Naive thymus-derived CD4-positive, alpha-beta T cell (primary cell): ENCODE results near the gene EFCAB12. TPM values are rescaled to one million over a fixed set of nuclear protein-coding genes. Genes with fewer than 3 reads are reported as not detected.

Source experiments
- ATAC-seq: fragments of 150-1000 bp; cut with Tn5 transposase; 2 replicates; pipeline ENCODE4 v1.10.0; 2021; ENCODE audit warnings: mild to moderate bottlenecking, moderate library complexity
- CTCF ChIA-PET: fragments of 350-600 bp; sonication (Branson Sonifier 250); formaldehyde crosslinking; loops from one replicate; lab custom pipeline; 2021; ENCODE audit warnings: antibody characterized with exemption; lab: Charles Lee
- POLR2A ChIA-PET: fragments of 350-600 bp; sonication (Branson Sonifier 250); formaldehyde crosslinking; loops from one replicate; lab custom pipeline; 2021; ENCODE audit warnings: antibody characterized with exemption, inconsistent platforms; lab: Charles Lee
- DNase-seq, 9 donors: peaks; one replicate each; pipeline versions ENCODE4 v3.0.0 to v3.0.0-alpha.2; 2020 to 2022; ENCODE audit warnings: mixed read lengths in 1 of 9
- H3K27ac ChIP-seq: one replicate; pipeline ENCODE4 v1.7.0; 2013; ENCODE audit warnings: mild to moderate bottlenecking, low read depth, low read length, moderate library complexity
- H3K27me3 ChIP-seq, 2 donors: one replicate each; pipeline ENCODE4 v1.7.0; 2013; ENCODE audit warnings: low read length in 2 of 2, mild to moderate bottlenecking in 2 of 2, moderate library complexity in 2 of 2; ENCODE audit not compliant: control insufficient read depth in 2 of 2, insufficient read depth in 2 of 2
- H3K36me3 ChIP-seq, 3 experiments: 1 replicate in 2 of 3; 2 replicates in 1 of 3; pipeline ENCODE4 v1.7.0; 2013; ENCODE audit warnings: low read length in 3 of 3, mild to moderate bottlenecking in 3 of 3, moderate library complexity in 1 of 3; ENCODE audit not compliant: insufficient read depth in 3 of 3, control insufficient read depth in 2 of 3
- H3K4me1 ChIP-seq, 2 donors: one replicate each; pipeline ENCODE4 v1.7.0; 2013; ENCODE audit warnings: low read length in 2 of 2, mild to moderate bottlenecking in 2 of 2, moderate library complexity in 1 of 2; ENCODE audit not compliant: control insufficient read depth in 2 of 2, insufficient read depth in 2 of 2
- H3K4me3 ChIP-seq: 2 replicates; pipeline ENCODE4 v1.7.0; 2013; ENCODE audit warnings: mild to moderate bottlenecking, low read length
- H3K9me3 ChIP-seq, 3 experiments: 1 replicate in 2 of 3; 2 replicates in 1 of 3; pipeline ENCODE4 v1.7.0; 2013; ENCODE audit warnings: low read length in 3 of 3; ENCODE audit not compliant: control insufficient read depth in 2 of 3
- H3K27ac Mint-ChIP-seq, 9 donors: one replicate each; pipeline ENCODE4 v1.8.0; 2020 to 2022; ENCODE audit warnings: mixed read lengths in 9 of 9, mild to moderate bottlenecking in 8 of 9, moderate library complexity in 5 of 9, inconsistent platforms in 2 of 9
- H3K27me3 Mint-ChIP-seq, 5 donors: one replicate each; pipeline ENCODE4 v1.8.0; 2021 to 2022; ENCODE audit warnings: mixed read lengths in 5 of 5, mild to moderate bottlenecking in 1 of 5
- H3K36me3 Mint-ChIP-seq, 5 donors: one replicate each; pipeline ENCODE4 v1.8.0; 2020 to 2022; ENCODE audit warnings: mixed read lengths in 5 of 5, mild to moderate bottlenecking in 3 of 5, inconsistent platforms in 1 of 5
- H3K4me1 Mint-ChIP-seq, 7 donors: one replicate each; pipeline ENCODE4 v1.8.0; 2020 to 2022; ENCODE audit warnings: mixed read lengths in 7 of 7, mild to moderate bottlenecking in 3 of 7, inconsistent platforms in 1 of 7
- H3K4me3 Mint-ChIP-seq, 10 donors: one replicate each; pipeline ENCODE4 v1.8.0; 2020 to 2022; ENCODE audit warnings: mild to moderate bottlenecking in 10 of 10, mixed read lengths in 10 of 10, moderate library complexity in 6 of 10, inconsistent platforms in 2 of 10
- H3K9me3 Mint-ChIP-seq, 11 donors: one replicate each; pipeline ENCODE4 v1.8.0; 2020 to 2022; ENCODE audit warnings: mixed read lengths in 11 of 11, mild to moderate bottlenecking in 4 of 11, inconsistent platforms in 1 of 11, moderate library complexity in 1 of 11
- intact Hi-C, 2 donors: fragments of 100-400 bp; cut with micrococcal nuclease; formaldehyde crosslinking; loops; one replicate each; pipeline ENCODE4 v1.15.1; 2023
- polyA plus RNA-seq, 2 donors: library from polyadenylated mRNA; unstranded; fragments of 300-500 nt; fragmentation: Illumina TruSeq; gene quantifications; one replicate each; pipeline ENCODE4 v1.2.3, GENCODE V29; 2021
- total RNA-seq, 6 experiments: library from RNA in 5 of 6; stranded (reverse) in 5 of 6; gene quantifications; 1 replicate in 5 of 6; 2 replicates in 1 of 6; pipeline ENCODE4 v1.2.3 and lab custom pipeline; 2021 to 2026

Gene EFCAB12
- total and polyA plus RNA-seq, 7 experiments from 2014 or later, result 0.31 to 2.7 (median 2.1) TPM; not detected in 1

GRCh38 chr3:129421988-129422745, 6.3 kb downstream of the EFCAB12 start:
- Mint-ChIP-seq H3K4me1 (peaks cover 0 to 7% (median under 1%) of the 10 kb centered on the region in 7 donors), H3K36me3 (peaks cover 0 to 2% (median 0%) of the 10 kb centered on the region in 5 donors), H3K27me3 (peaks cover 0 to 3% (median 0%) of the 10 kb centered on the region in 5 donors), H3K27ac (no peak overlapping the region), H3K9me3 (no peaks in the 10 kb centered on the region), H3K4me3 (no peak overlapping the region)
- Histone ChIP-seq H3K9me3 (no peaks in the 10 kb centered on the region), H3K4me3 (no peak overlapping the region), H3K27me3 (no peaks in the 10 kb centered on the region), H3K4me1 (no peaks in the 10 kb centered on the region), H3K27ac (no peak overlapping the region), H3K36me3 (no peaks in the 10 kb centered on the region)
- ATAC-seq (no peak), DNase-seq (no peak)
- intact Hi-C loops, result no loop called here
- ChIA-PET POLR2A (no interaction called here), CTCF (no interaction called here)

- intact Hi-C loops, result no loop called here
- H3K36me3 Mint-ChIP-seq, result peaks cover 0 to 2% (median 0%) of the 10 kb centered on the region in 5 donors
These were observed 7.1 kb downstream of the EFCAB12 start for GRCh38 chr3:129421236-129421883.

GRCh38 chr3:129419476-129419875, 9.0 kb downstream of the EFCAB12 start:
- H3K9me3 Mint-ChIP-seq, result no peaks in the 10 kb centered on the region
- peaks cover 0 to 6% (median 0%) of the 10 kb centered on the region in 7 donors for H3K4me1 Mint-ChIP-seq
- ATAC-seq (no peak), DNase-seq (no peak)
- H3K4me3 Mint-ChIP-seq, result no peak overlapping the region
- Histone ChIP-seq H3K4me3 (no peak overlapping the region), H3K27ac (no peak overlapping the region), H3K36me3 (no peaks in the 10 kb centered on the region), H3K27me3 (no peaks in the 10 kb centered on the region), H3K4me1 (no peaks in the 10 kb centered on the region), H3K9me3 (no peaks in the 10 kb centered on the region)
- peaks cover 0 to 3% (median 0%) of the 10 kb centered on the region in 5 donors for H3K27me3 Mint-ChIP-seq
- H3K27ac Mint-ChIP-seq, result no peak overlapping the region
- no peaks in the 10 kb centered on the region for H3K36me3 Mint-ChIP-seq
- intact Hi-C loops, result no loop called here
- CTCF ChIA-PET, result no interaction called here
- POLR2A ChIA-PET, result no interaction called here

More at GRCh38 chr3:129421236-129421883, 7.1 kb downstream of the EFCAB12 start:
- ATAC-seq (no peak), DNase-seq (no peak)
- H3K27ac ChIP-seq, result no peak overlapping the region
- peaks cover 0 to 3% (median 0%) of the 10 kb centered on the region in 5 donors for H3K27me3 Mint-ChIP-seq
- ChIA-PET CTCF (no interaction called here), POLR2A (no interaction called here)
- no peak overlapping the region for H3K27ac Mint-ChIP-seq
- H3K4me1 ChIP-seq, result no peaks in the 10 kb centered on the region
- H3K4me3 ChIP-seq, result no peak overlapping the region
- H3K27me3 ChIP-seq, result no peaks in the 10 kb centered on the region
- H3K4me1 Mint-ChIP-seq, result peaks cover 0 to 7% (median 0%) of the 10 kb centered on the region in 7 donors
- no peaks in the 10 kb centered on the region for H3K36me3 ChIP-seq
- no peaks in the 10 kb centered on the region for H3K9me3 Mint-ChIP-seq
- no peak overlapping the region for H3K4me3 Mint-ChIP-seq
- no peaks in the 10 kb centered on the region for H3K9me3 ChIP-seq

GRCh38 chr3:129418041-129418973, 10.1 kb downstream of the EFCAB12 start:
- POLR2A ChIA-PET, result no interaction called here
- H3K9me3 Mint-ChIP-seq, result no peaks in the 10 kb centered on the region
- no peaks in the 10 kb centered on the region for H3K36me3 Mint-ChIP-seq
- H3K4me1 Mint-ChIP-seq, result no peaks in the 10 kb centered on the region
- H3K27ac Mint-ChIP-seq, result no peak overlapping the region
- CTCF ChIA-PET, result no interaction called here
- no peak overlapping the region for H3K4me3 Mint-ChIP-seq
- Histone ChIP-seq H3K27me3 (no peaks in the 10 kb centered on the region), H3K9me3 (no peaks in the 10 kb centered on the region), H3K27ac (no peak overlapping the region), H3K4me1 (no peaks in the 10 kb centered on the region), H3K4me3 (no peak overlapping the region), H3K36me3 (no peaks in the 10 kb centered on the region)
- no peak for DNase-seq
- intact Hi-C loops, result no loop called here
- H3K27me3 Mint-ChIP-seq, result peaks cover 0 to 6% (median 0%) of the 10 kb centered on the region in 5 donors
- ATAC-seq, result no peak

- Mint-ChIP-seq H3K27me3 (peaks cover 0 to 13% (median 0%) of the 10 kb centered on the region in 5 donors), H3K4me3 (no peak overlapping the region), H3K27ac (no peak overlapping the region), H3K36me3 (no peaks in the 10 kb centered on the region), H3K4me1 (no peaks in the 10 kb centered on the region), H3K9me3 (no peaks in the 10 kb centered on the region)
- POLR2A ChIA-PET, result no interaction called here
- Histone ChIP-seq H3K4me3 (no peak overlapping the region), H3K4me1 (no peaks in the 10 kb centered on the region), H3K27ac (no peak overlapping the region), H3K9me3 (no peaks in the 10 kb centered on the region), H3K27me3 (no peaks in the 10 kb centered on the region), H3K36me3 (no peaks in the 10 kb centered on the region)
- ATAC-seq (no peak), DNase-seq (no peak)
- CTCF ChIA-PET, result no interaction called here
- intact Hi-C loops, result no loop called here
These were observed 11.1 kb downstream of the EFCAB12 start for GRCh38 chr3:129417326-129417725.

GRCh38 chr3:129416415-129416814, 12.0 kb downstream of the EFCAB12 start:
- Mint-ChIP-seq H3K27me3 (peaks cover 0 to 14% (median 0%) of the 10 kb centered on the region in 5 donors), H3K36me3 (no peaks in the 10 kb centered on the region), H3K4me1 (no peaks in the 10 kb centered on the region), H3K4me3 (no peak overlapping the region), H3K9me3 (no peaks in the 10 kb centered on the region), H3K27ac (no peak overlapping the region)
- no peak for DNase-seq
- Histone ChIP-seq H3K9me3 (no peaks in the 10 kb centered on the region), H3K27me3 (no peaks in the 10 kb centered on the region), H3K4me3 (no peak overlapping the region), H3K4me1 (no peaks in the 10 kb centered on the region), H3K27ac (no peak overlapping the region), H3K36me3 (no peaks in the 10 kb centered on the region)
- ATAC-seq, result no peak
- POLR2A ChIA-PET, result no interaction called here
- CTCF ChIA-PET, result interaction anchor here (0.6 kb wide), 1 partner anchor 100 kb away, joined by 3 read pairs; a partner anchor contains a TSS
- intact Hi-C loops, result no loop called here
